Measurements from ENCODE around the gene SLC13A3.

GRCh38 chr20:46657137-46657536 lies 5.9 kb upstream of the SLC13A3 start:
- TF ChIP-seq CTCF (IDR thresholded peaks at IDR 0.05) (no peak), POLR2AphosphoS5 (IDR thresholded peaks at IDR 0.05) (no peak), POLR2A (IDR thresholded peaks at IDR 0.05) (no peak)
